ENCODE measurements around the gene KIF26A.

DNA sequence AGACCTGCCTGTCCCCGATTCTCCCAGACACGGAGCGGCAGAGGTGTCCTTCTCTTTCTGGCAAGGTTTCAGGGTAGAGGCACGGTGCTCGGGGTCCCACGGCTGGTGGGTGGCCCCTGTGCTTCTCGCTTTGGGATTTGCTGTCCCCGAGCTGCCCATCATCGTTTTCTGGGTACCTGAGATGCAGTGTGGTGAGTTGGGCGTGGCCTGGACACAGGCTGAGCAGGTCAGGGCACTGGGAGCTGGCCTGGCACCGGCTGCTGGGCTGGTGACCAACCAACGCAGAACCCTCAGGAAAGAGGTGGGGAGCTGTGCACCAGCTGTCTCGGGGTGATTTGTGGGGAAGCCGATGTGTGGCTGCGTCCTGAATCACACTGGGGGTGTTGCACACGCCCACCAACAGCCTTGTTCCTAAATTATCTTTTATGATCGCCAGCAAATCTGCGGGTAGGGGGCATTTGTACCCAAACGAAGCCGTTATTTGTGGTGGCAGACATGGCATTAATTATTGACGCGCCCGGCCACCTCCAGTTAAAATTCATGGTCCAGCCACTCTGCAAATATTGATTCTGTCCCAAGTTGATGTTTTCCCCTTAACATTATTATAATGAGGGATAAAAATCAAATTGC lies 61.0 kb downstream of the KIF26A start:
- TF ChIP-seq, protein P1, sequence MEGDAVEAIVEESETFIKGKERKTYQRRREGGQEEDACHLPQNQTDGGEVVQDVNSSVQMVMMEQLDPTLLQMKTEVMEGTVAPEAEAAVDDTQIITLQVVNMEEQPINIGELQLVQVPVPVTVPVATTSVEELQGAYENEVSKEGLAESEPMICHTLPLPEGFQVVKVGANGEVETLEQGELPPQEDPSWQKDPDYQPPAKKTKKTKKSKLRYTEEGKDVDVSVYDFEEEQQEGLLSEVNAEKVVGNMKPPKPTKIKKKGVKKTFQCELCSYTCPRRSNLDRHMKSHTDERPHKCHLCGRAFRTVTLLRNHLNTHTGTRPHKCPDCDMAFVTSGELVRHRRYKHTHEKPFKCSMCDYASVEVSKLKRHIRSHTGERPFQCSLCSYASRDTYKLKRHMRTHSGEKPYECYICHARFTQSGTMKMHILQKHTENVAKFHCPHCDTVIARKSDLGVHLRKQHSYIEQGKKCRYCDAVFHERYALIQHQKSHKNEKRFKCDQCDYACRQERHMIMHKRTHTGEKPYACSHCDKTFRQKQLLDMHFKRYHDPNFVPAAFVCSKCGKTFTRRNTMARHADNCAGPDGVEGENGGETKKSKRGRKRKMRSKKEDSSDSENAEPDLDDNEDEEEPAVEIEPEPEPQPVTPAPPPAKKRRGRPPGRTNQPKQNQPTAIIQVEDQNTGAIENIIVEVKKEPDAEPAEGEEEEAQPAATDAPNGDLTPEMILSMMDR (IDR thresholded peaks at IDR 0.05), result no peak
- TF ChIP-seq POLR2A (IDR thresholded peaks at IDR 0.05), result no peak
